Lung (tissue), 12 donors: ENCODE measurements around the gene KLHL26. TPM values are rescaled to one million over a fixed set of nuclear protein-coding genes. Genes with fewer than 3 reads are reported as not detected.
A peak's percentile ranks its signal among the peaks of the same experiment; 100 is the strongest.

Experiments used
- ATAC-seq: fragments of 200-7000 bp; cut with Tn5 transposase; one replicate; pipeline ENCODE4 v1.9.1; 2020; ENCODE audit warnings: moderate number of reproducible peaks; ENCODE audit not compliant: insufficient read depth, low FRiP score
- DNase-seq, 3 donors: peaks; one replicate each; pipeline ENCODE4 v3.0.0-alpha.2; 2013 to 2017
- H3K27ac ChIP-seq, 2 donors: one replicate each; pipeline ENCODE4 v1.5.1; 2013; ENCODE audit warnings: mild to moderate bottlenecking in 2 of 2, moderate library complexity in 2 of 2, control low read depth in 1 of 2, inconsistent platforms in 1 of 2, low read depth in 1 of 2, low read length in 1 of 2
- H3K27me3 ChIP-seq, 3 donors: one replicate each; pipeline ENCODE4 v1.5.1; 2013; ENCODE audit warnings: low read length in 2 of 3; ENCODE audit not compliant: control insufficient read depth in 3 of 3, insufficient read depth in 3 of 3
- H3K36me3 ChIP-seq, 4 donors: one replicate each; pipeline ENCODE4 v1.5.1; 2013; ENCODE audit warnings: low read length in 4 of 4, mild to moderate bottlenecking in 1 of 4, moderate library complexity in 1 of 4; ENCODE audit not compliant: control insufficient read depth in 4 of 4, insufficient read depth in 4 of 4
- H3K4me1 ChIP-seq, 5 donors: one replicate each; pipeline ENCODE4 v1.5.1; 2013; ENCODE audit warnings: low read length in 5 of 5, mild to moderate bottlenecking in 2 of 5, moderate library complexity in 1 of 5; ENCODE audit not compliant: control insufficient read depth in 5 of 5, insufficient read depth in 5 of 5
- H3K4me3 ChIP-seq: one replicate; pipeline ENCODE4 v1.5.1; 2013; ENCODE audit warnings: mild to moderate bottlenecking, control low read depth, moderate library complexity
- H3K9ac ChIP-seq, 2 donors: one replicate each; pipeline ENCODE4 v1.5.1; 2013; ENCODE audit warnings: low read length in 2 of 2, control low read depth in 1 of 2; ENCODE audit not compliant: insufficient read depth in 1 of 2
- H3K9me3 ChIP-seq, 4 donors: one replicate each; pipeline ENCODE4 v1.5.1; 2013; ENCODE audit warnings: low read length in 3 of 4, mild to moderate bottlenecking in 1 of 4, moderate library complexity in 1 of 4; ENCODE audit not compliant: control insufficient read depth in 4 of 4, insufficient read depth in 3 of 4
- WGBS, 2 donors: extraction: QIAGEN DNeasy Blood & Tissue Kit; methylation state at CpG; one replicate each; pipeline ENCODE4 v1.1.7; 2013; 5-methylcytosine and 5-hydroxymethylcytosine counted together
- polyA plus RNA-seq, 2 donors: library from polyadenylated mRNA; stranded (reverse); fragments of 200-250 nt; gene quantifications; one replicate each; pipeline ENCODE4 v1.2.1, GENCODE V29; 2013
- total RNA-seq, 2 donors: library from RNA; depleted of rRNA in 1 of 2; stranded (reverse); fragments of >200 nt in 1 of 2; gene quantifications; one replicate each; pipeline ENCODE4 v1.2.1, GENCODE V29; 2014 to 2021
- TF ChIP-seq, protein P1 (sequence below): IDR thresholded peaks from 2 replicates; pipeline ENCODE4 v1.5.1; 2012; ENCODE audit warnings: mild to moderate bottlenecking; ENCODE audit errors: control extremely low read depth, extremely low read depth
- donor health status: control.
- donor health status: control.
- donor health status: Bipolar disorder and iron deficiency.
- donor health status: healthy.
- donor health status: DM: yes; HTN: yes; CAD: no.

The KLHL26 gene
- total and polyA plus RNA-seq, 4 donors, result 4.1 to 18.0 (median 8.4) TPM

DNA sequence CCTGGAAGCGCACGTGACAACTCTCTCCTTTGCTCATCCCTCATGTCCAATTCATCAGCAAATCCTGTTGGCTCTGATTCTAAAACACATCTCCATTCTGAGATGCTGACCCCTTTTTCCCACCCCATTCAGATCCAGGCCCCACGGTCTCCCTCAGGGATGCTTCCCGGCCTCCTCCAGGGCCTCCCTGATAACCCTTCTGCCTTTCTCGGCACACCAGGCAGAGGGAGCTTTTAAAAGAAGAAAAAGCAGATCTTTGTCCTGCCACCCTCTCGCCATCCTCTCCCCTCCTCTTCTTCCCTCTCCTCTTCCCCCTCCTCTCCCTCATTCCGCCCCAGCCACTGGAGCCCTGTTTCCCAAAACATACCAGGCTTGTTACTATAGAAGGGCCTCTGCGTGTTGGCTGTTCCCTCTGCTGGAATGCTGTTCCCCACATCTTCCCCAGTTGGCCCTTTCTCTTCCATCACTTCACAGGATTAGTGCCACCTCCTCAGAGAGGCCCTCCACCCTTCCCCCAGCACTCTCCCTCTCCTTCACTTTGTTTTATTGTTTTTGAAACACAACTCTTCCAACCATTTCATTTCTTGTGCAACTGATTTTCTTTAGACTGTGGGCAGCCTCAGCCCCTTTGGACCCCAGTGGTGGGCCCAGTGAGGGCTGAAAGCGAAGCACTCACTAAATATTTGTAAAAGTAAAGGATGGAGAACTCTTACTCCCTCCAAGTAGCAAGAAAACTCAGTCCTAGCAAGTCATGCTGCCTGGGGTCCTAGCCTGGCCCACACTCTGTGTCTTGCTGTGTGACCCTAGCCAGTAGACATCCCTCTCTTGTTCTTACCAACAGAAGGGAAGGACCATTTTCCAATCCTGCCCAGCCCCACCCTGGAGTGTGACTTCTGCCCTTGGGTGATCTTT, 27.8 kb upstream of the KLHL26 start:
- WGBS, 2 donors, result 46 to 59% methylated on average over 9 of the region's 9 CpGs
- Histone ChIP-seq H3K36me3 (no peaks in the 10 kb centered on the region), H3K4me1 (peaks cover 0 to 27% (median 15%) of the 10 kb centered on the region in 5 donors), H3K27ac (no peak overlapping the region), H3K27me3 (peaks cover 0 to 67% (median 47%) of the 10 kb centered on the region in 3 donors), H3K4me3 (no peak overlapping the region), H3K9me3 (peaks cover 0 to 4% (median 0%) of the 10 kb centered on the region in 4 donors), H3K9ac (no peak overlapping the region)
- TF ChIP-seq, protein P1, sequence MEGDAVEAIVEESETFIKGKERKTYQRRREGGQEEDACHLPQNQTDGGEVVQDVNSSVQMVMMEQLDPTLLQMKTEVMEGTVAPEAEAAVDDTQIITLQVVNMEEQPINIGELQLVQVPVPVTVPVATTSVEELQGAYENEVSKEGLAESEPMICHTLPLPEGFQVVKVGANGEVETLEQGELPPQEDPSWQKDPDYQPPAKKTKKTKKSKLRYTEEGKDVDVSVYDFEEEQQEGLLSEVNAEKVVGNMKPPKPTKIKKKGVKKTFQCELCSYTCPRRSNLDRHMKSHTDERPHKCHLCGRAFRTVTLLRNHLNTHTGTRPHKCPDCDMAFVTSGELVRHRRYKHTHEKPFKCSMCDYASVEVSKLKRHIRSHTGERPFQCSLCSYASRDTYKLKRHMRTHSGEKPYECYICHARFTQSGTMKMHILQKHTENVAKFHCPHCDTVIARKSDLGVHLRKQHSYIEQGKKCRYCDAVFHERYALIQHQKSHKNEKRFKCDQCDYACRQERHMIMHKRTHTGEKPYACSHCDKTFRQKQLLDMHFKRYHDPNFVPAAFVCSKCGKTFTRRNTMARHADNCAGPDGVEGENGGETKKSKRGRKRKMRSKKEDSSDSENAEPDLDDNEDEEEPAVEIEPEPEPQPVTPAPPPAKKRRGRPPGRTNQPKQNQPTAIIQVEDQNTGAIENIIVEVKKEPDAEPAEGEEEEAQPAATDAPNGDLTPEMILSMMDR, result no peak
- no peak for DNase-seq
- no peak for ATAC-seq

DNA sequence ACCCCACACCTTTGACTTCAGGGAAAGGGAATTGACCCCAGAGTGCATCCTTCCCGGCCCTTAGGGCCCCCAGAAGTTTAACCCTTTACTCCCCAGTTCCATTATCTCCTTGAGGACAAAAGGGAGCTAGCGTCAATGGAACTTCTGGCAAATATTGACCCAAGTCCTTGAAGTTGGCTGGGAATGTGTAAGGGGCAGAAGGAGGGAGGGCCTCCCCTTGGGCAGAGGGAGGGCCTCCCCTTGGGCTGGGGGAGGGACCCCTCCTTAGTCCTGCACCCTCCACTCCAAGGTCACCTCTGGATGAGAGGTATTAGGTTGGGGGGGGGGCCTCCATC, 27.1 kb upstream of the KLHL26 start:
- DNase-seq (peak; percentile 60 to 79 (median 60)), ATAC-seq (no peak)
- peaks cover 0 to 4% (median 0%) of the 10 kb centered on the region in 4 donors for H3K9me3 ChIP-seq
- peaks cover 0 to 67% (median 52%) of the 10 kb centered on the region in 3 donors for H3K27me3 ChIP-seq
- no peaks in the 10 kb centered on the region for H3K36me3 ChIP-seq
- WGBS, 2 donors, result 23 to 26% methylated on average over 2 of the region's 2 CpGs
- no peak overlapping the region for H3K4me3 ChIP-seq
- H3K9ac ChIP-seq, result no peak overlapping the region
- TF ChIP-seq, protein P1, result no peak
- peaks cover 0 to 23% (median 15%) of the 10 kb centered on the region in 5 donors for H3K4me1 ChIP-seq
- no peak overlapping the region for H3K27ac ChIP-seq

DNA sequence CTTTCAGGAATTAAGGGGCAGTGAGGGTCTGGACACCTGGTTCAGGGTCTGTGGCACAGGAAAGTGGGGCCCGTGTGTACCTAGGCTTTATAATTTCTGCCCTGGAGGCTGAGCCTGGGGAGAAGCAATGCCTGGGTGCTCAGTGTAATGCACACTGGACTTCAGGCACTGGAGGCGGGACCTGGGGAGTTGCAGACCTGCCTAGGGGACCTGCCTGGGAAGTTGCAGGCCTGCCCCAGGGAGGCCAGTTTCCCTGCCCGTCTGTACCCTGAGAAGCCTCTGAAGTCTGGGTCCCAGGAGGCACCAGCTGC, 26.6 kb upstream of the KLHL26 start:
- DNase-seq, result peak in 2 of 3 donors; percentile 42 to 50
- H3K27me3 ChIP-seq, result peaks cover 0 to 64% (median 51%) of the 10 kb centered on the region in 3 donors
- ATAC-seq, result no peak
- peaks cover 0 to 19% (median 15%) of the 10 kb centered on the region in 5 donors for H3K4me1 ChIP-seq
- no peaks in the 10 kb centered on the region for H3K36me3 ChIP-seq
- H3K4me3 ChIP-seq, result no peak overlapping the region
- H3K9ac ChIP-seq, result no peak overlapping the region
- H3K27ac ChIP-seq, result no peak overlapping the region
- 30 to 33% methylated on average over 3 of the region's 3 CpGs for WGBS, 2 donors
- TF ChIP-seq, protein P1, result no peak
- H3K9me3 ChIP-seq, result peaks cover 0 to 3% (median 0%) of the 10 kb centered on the region in 4 donors
